PC-9 (cell line): ENCODE data around the gene ITGA3.

ENCODE experiments used
- CTCF ChIP-seq: fragments of 200-600 bp; sonication (generic); conservative IDR thresholded peaks from 2 replicates; pipeline ENCODE4 v1.6.1; 2017; ENCODE audit warnings: mixed run types, antibody characterized with exemption, mild to moderate bottlenecking, moderate library complexity
- EZH2 ChIP-seq: fragments of 200-600 bp; sonication (generic); IDR thresholded peaks from 2 replicates; pipeline ENCODE4 v1.8.0; 2017; ENCODE audit warnings: antibody characterized with exemption, low read depth

- TF ChIP-seq CTCF = no peak
- no peak for TF ChIP-seq EZH2
Measured at GRCh38 chr17:50051606-50052005, 4.3 kb upstream of the ITGA3 start.
